H1 (cell line): ENCODE measurements around the gene POGLUT2. TPM values are rescaled to one million over a fixed set of nuclear protein-coding genes. Genes with fewer than 3 reads are reported as not detected.

Experiments
- CTCF ChIA-PET: fragments of 300-600 bp; sonication (Branson Sonifier 250); formaldehyde crosslinking; loops from one replicate; lab custom pipeline; 2021; ENCODE audit not compliant: partially characterized antibody; lab: Charles Lee
- POLR2A ChIA-PET: fragments of 300-600 bp; sonication (Branson Sonifier 250); formaldehyde crosslinking; loops from one replicate; lab custom pipeline; 2021; ENCODE audit warnings: inconsistent platforms; ENCODE audit not compliant: partially characterized antibody; lab: Charles Lee
- DNase-seq, 2 experiments: peaks; one replicate each; pipeline versions ENCODE4 v3.0.0 to v3.0.0-alpha.2; 2010 to 2022; ENCODE audit warnings: low spot score in 2 of 2, low read depth in 1 of 2, mixed read lengths in 1 of 2
- FAIRE-seq: peaks from 2 replicates; lab custom pipeline; 2011; peaks lifted over from hg19 to GRCh38; lab: Jason Lieb, UNC
- H2AFZ ChIP-seq: 2 replicates; pipeline ENCODE4 v1.8.1; 2012; ENCODE audit warnings: low read length, inconsistent platforms
- H2AK5ac ChIP-seq: 2 replicates; pipeline ENCODE4 v1.6.1; 2013; ENCODE audit warnings: low read depth, low read length
- H2BK120ac ChIP-seq: replicated peaks from 2 replicates; pipeline ENCODE3; 2013; ENCODE audit warnings: low read depth, low read length, inconsistent platforms
- H2BK12ac ChIP-seq: 2 replicates; pipeline ENCODE4 v1.6.1; 2013; ENCODE audit warnings: low read depth, low read length
- H2BK15ac ChIP-seq: 2 replicates; pipeline ENCODE4 v1.6.1; 2013; ENCODE audit warnings: low read length
- H2BK20ac ChIP-seq: 2 replicates; pipeline ENCODE4 v1.6.1; 2013; ENCODE audit warnings: low read length
- H2BK5ac ChIP-seq: 2 replicates; pipeline ENCODE4 v1.6.1; 2013; ENCODE audit warnings: low read depth, low read length
- H3K14ac ChIP-seq: 2 replicates; pipeline ENCODE4 v1.6.1; 2013; ENCODE audit warnings: inconsistent platforms; ENCODE audit not compliant: insufficient read length
- H3K18ac ChIP-seq: 2 replicates; pipeline ENCODE4 v1.6.1; 2013; ENCODE audit warnings: low read length; ENCODE audit errors: extremely low read depth
- H3K23ac ChIP-seq: 2 replicates; pipeline ENCODE4 v1.6.1; 2013; ENCODE audit warnings: inconsistent platforms; ENCODE audit not compliant: insufficient read length
- H3K23me2 ChIP-seq: 2 replicates; pipeline ENCODE4 v1.6.1; 2013; ENCODE audit warnings: low read depth, low read length
- H3K27ac ChIP-seq: 2 replicates; pipeline ENCODE4 v1.6.1; 2011; ENCODE audit warnings: low read depth, low read length, inconsistent platforms
- H3K27me3 ChIP-seq, 4 experiments: replicated peaks in 1 of 4; 1 replicate in 1 of 4; 2 replicates in 3 of 4; pipeline versions ENCODE4 v1.6.1 to v1.8.1; 2011 to 2013; ENCODE audit warnings: low read length in 3 of 4, mild to moderate bottlenecking in 3 of 4, inconsistent platforms in 2 of 4, mixed read lengths in 2 of 4, moderate library complexity in 1 of 4; ENCODE audit not compliant: control insufficient read depth in 3 of 4, insufficient read depth in 3 of 4; ENCODE audit errors: extremely low read depth in 1 of 4
- H3K36me3 ChIP-seq, 4 experiments: 2 replicates each; pipeline versions ENCODE4 v1.6.1 to v1.8.1; 2011 to 2013; ENCODE audit warnings: mild to moderate bottlenecking in 4 of 4, low read length in 3 of 4, moderate library complexity in 2 of 4, control low read depth in 1 of 4, inconsistent platforms in 1 of 4; ENCODE audit not compliant: insufficient read depth in 4 of 4, control insufficient read depth in 2 of 4
- H3K4ac ChIP-seq: replicated peaks from 2 replicates; pipeline ENCODE3; 2013; ENCODE audit warnings: low read length, low read depth, mixed read lengths, inconsistent platforms; ENCODE audit not compliant: insufficient read length
- H3K4me1 ChIP-seq, 4 experiments: replicated peaks in 1 of 4; 1 replicate in 1 of 4; 2 replicates in 3 of 4; pipeline versions ENCODE4 v1.6.1 to v1.8.1; 2011 to 2013; ENCODE audit warnings: low read length in 3 of 4, inconsistent platforms in 2 of 4, mixed read lengths in 1 of 4; ENCODE audit not compliant: insufficient read depth in 4 of 4, control insufficient read depth in 3 of 4
- H3K4me2 ChIP-seq, 2 experiments: 2 replicates each; pipeline versions ENCODE4 v1.6.1 to v1.8.1; 2011 to 2013; ENCODE audit warnings: low read depth in 2 of 2, low read length in 2 of 2, control low read depth in 1 of 2, inconsistent platforms in 1 of 2, mild to moderate bottlenecking in 1 of 2; ENCODE audit not compliant: insufficient read depth in 1 of 2
- H3K4me3 ChIP-seq, 4 experiments: fragments of 200-600, 300-600 bp in 1 of 4; sonication (generic), shearing (Covaris generic), sonication (Bioruptor Twin) in 1 of 4; 2 replicates each; pipeline versions ENCODE4 v1.5.1 to v1.8.1; 2011 to 2016; ENCODE audit warnings: low read length in 4 of 4, low read depth in 3 of 4, control low read depth in 2 of 4, inconsistent platforms in 2 of 4, mild to moderate bottlenecking in 2 of 4, mixed read lengths in 1 of 4, moderate library complexity in 1 of 4; ENCODE audit not compliant: insufficient read depth in 2 of 4; ENCODE audit errors: extremely low read depth in 1 of 4
- H3K56ac ChIP-seq: replicated peaks from 2 replicates; pipeline ENCODE3; 2013; ENCODE audit warnings: low read depth, mild to moderate bottlenecking, mixed read lengths, low read length, inconsistent platforms; ENCODE audit not compliant: insufficient read length
- H3K79me1 ChIP-seq: 2 replicates; pipeline ENCODE4 v1.6.1; 2013; ENCODE audit warnings: low read depth, low read length, control low read depth
- H3K79me2 ChIP-seq, 2 experiments: 2 replicates each; pipeline versions ENCODE4 v1.6.1 to v1.8.1; 2012 to 2013; ENCODE audit warnings: low read length in 2 of 2, mild to moderate bottlenecking in 2 of 2, inconsistent platforms in 1 of 2; ENCODE audit not compliant: insufficient read depth in 2 of 2, control insufficient read depth in 1 of 2
- H3K9ac ChIP-seq, 4 experiments: replicated peaks in 1 of 4; 1 replicate in 1 of 4; 2 replicates in 3 of 4; pipeline versions ENCODE4 v1.6.1 to v1.8.1; 2011 to 2013; ENCODE audit warnings: low read depth in 3 of 4, low read length in 3 of 4, control low read depth in 2 of 4, mild to moderate bottlenecking in 2 of 4, moderate library complexity in 2 of 4, inconsistent platforms in 1 of 4; ENCODE audit errors: extremely low read depth in 1 of 4
- H3K9me3 ChIP-seq, 2 experiments: 2 replicates each; pipeline versions ENCODE4 v1.6.1 to v1.8.1; 2012 to 2013; ENCODE audit warnings: mild to moderate bottlenecking in 2 of 2, moderate library complexity in 2 of 2, control low read depth in 1 of 2, inconsistent platforms in 1 of 2, low read depth in 1 of 2, low read length in 1 of 2, mixed read lengths in 1 of 2; ENCODE audit not compliant: insufficient read depth in 2 of 2
- H4K20me1 ChIP-seq, 2 experiments: replicated peaks in 1 of 2; 2 replicates each; pipeline versions ENCODE3 to v1.8.1; 2011 to 2013; ENCODE audit warnings: inconsistent platforms in 2 of 2, low read length in 2 of 2, mild to moderate bottlenecking in 1 of 2; ENCODE audit not compliant: insufficient read depth in 2 of 2, control insufficient read depth in 1 of 2
- H4K5ac ChIP-seq: 2 replicates; pipeline ENCODE4 v1.6.1; 2013; ENCODE audit warnings: low read length, low read depth, mixed read lengths, inconsistent platforms; ENCODE audit not compliant: insufficient read length
- H4K8ac ChIP-seq: 2 replicates; pipeline ENCODE4 v1.8.0; 2013; ENCODE audit warnings: mild to moderate bottlenecking, moderate library complexity, low read length, inconsistent platforms; ENCODE audit not compliant: insufficient read depth; ENCODE audit errors: extremely low read depth
- H4K91ac ChIP-seq: replicated peaks from 2 replicates; pipeline ENCODE3; 2013; ENCODE audit warnings: low read length, mixed read lengths, inconsistent platforms; ENCODE audit not compliant: insufficient read length
- E2F6 ChIP-seq: IDR thresholded peaks from 2 replicates; pipeline ENCODE4 v1.6.1; 2012; ENCODE audit warnings: inconsistent platforms
- POU5F1 ChIP-seq: IDR thresholded peaks from 2 replicates; pipeline ENCODE4 v1.6.1; 2011; ENCODE audit warnings: low read depth, mild to moderate bottlenecking, low read length, moderate library complexity
- SP2 ChIP-seq: IDR thresholded peaks from 2 replicates; pipeline ENCODE4 v1.6.1; 2012; ENCODE audit warnings: mild to moderate bottlenecking, low read length, inconsistent platforms
- WGBS, 2 experiments: shearing (Covaris generic) in 1 of 2; methylation state at CpG; one replicate each; pipeline versions ENCODE4 v1.1.6 to v1.1.7; 2013 to 2015; ENCODE audit warnings: low lambda C conversion rate in 2 of 2, mixed read lengths in 2 of 2, inconsistent platforms in 1 of 2, low coverage in 1 of 2, missing lambda C conversion rate in 1 of 2; ENCODE audit not compliant: insufficient replicate concordance in 2 of 2, insufficient coverage in 1 of 2, insufficient read length in 1 of 2; ENCODE audit errors: extremely low coverage in 1 of 2, missing lambda C conversion rate in 1 of 2; 5-methylcytosine and 5-hydroxymethylcytosine counted together
- polyA plus RNA-seq, 7 experiments: library from polyadenylated mRNA; depleted of rRNA in 3 of 7; stranded (reverse) in 5 of 7; unstranded in 2 of 7; fragments of >200 nt in 5 of 7; fragments of 200-250 nt in 2 of 7; gene quantifications; 1 replicate in 5 of 7; 2 replicates in 1 of 7; 4 replicates in 1 of 7; pipeline versions ENCODE4 v1.2.1 to v1.2.3, GENCODE V29; 2011 to 2013; ENCODE audit warnings: missing spikeins in 2 of 7, mixed read lengths in 2 of 7
- total RNA-seq: library from RNA; stranded (reverse); fragmentation: NEBNext Ultra II Directional; extraction: Animal tissue kit (Norgen Biotek cat#: 25700); gene quantifications from 2 replicates; pipeline ENCODE4 v1.2.1, GENCODE V29; 2021

The POGLUT2 gene
- total and polyA plus RNA-seq, 2 of the 8 experiments (the other 6 are each of a cell fraction or from before 2014, with no cell fraction given): 9.9 to 22.3 TPM

- no peak overlapping the region for H3K23ac ChIP-seq
- no peak overlapping the region for H3K4ac ChIP-seq
- H3K79me2 ChIP-seq: no peaks in the 10 kb centered on the region
- ChIA-PET POLR2A (no interaction called here), CTCF (interaction anchor here (0.6 kb wide), 1 partner anchor 438 kb away, joined by 3 read pairs; no protein-coding TSS in a partner anchor)
- H2AFZ ChIP-seq: no peak overlapping the region
- no peak overlapping the region for H4K8ac ChIP-seq
- no peaks in the 10 kb centered on the region for H3K36me3 ChIP-seq
- H3K56ac ChIP-seq: no peak overlapping the region
- no peak overlapping the region for H3K4me3 ChIP-seq
- no peak overlapping the region for H4K91ac ChIP-seq
- no peak overlapping the region for H2BK12ac ChIP-seq
- no peak overlapping the region for H4K5ac ChIP-seq
- no peaks in the 10 kb centered on the region for H3K4me1 ChIP-seq
- no peak overlapping the region for H3K9ac ChIP-seq
- no peak overlapping the region for H3K18ac ChIP-seq
- WGBS, 2 experiments: 92% methylated on average over 1 of the region's 1 CpG; no CpG with 5 or more reads in 1 of the 2 experiments
- TF ChIP-seq SP2: no peak
- no peak for TF ChIP-seq E2F6
- no peak for TF ChIP-seq POU5F1
- H2BK5ac ChIP-seq: no peak overlapping the region
- no peak overlapping the region for H2AK5ac ChIP-seq
- no peaks in the 10 kb centered on the region for H4K20me1 ChIP-seq
- H3K23me2 ChIP-seq: no peaks in the 10 kb centered on the region
- H2BK20ac ChIP-seq: no peak overlapping the region
- H2BK120ac ChIP-seq: no peak overlapping the region
- DNase-seq (no peak), FAIRE-seq (no peak)
- H3K27ac ChIP-seq: no peak overlapping the region
- no peaks in the 10 kb centered on the region for H3K9me3 ChIP-seq
- H3K4me2 ChIP-seq: no peak overlapping the region
- H3K79me1 ChIP-seq: no peaks in the 10 kb centered on the region
- H3K27me3 ChIP-seq: no peaks in the 10 kb centered on the region
- no peak overlapping the region for H3K14ac ChIP-seq
- no peak overlapping the region for H2BK15ac ChIP-seq
These were observed 39.5 kb upstream of the POGLUT2 start for GRCh38 chr13:102838273-102838672.
